Bronchial epithelial cell (primary cell): ENCODE measurements around the gene RPAIN. TPM values are rescaled to one million over a fixed set of nuclear protein-coding genes. Genes with fewer than 3 reads are reported as not detected.

Source experiments
- DNase-seq: peaks from one replicate; pipeline ENCODE4 v3.0.0-alpha.2; 2010; ENCODE audit warnings: low read depth
- FAIRE-seq: peaks from 2 replicates; lab custom pipeline; 2011; peaks lifted over from hg19 to GRCh38; lab: Jason Lieb, UNC
- H3K27me3 ChIP-seq: 2 replicates; pipeline ENCODE4 v1.5.1; 2011; ENCODE audit warnings: low read length; ENCODE audit not compliant: control insufficient read depth, insufficient read depth
- H3K36me3 ChIP-seq: 2 replicates; pipeline ENCODE4 v1.5.1; 2011; ENCODE audit warnings: low read length; ENCODE audit not compliant: control insufficient read depth, insufficient read depth
- H3K4me3 ChIP-seq: 2 replicates; pipeline ENCODE4 v1.5.1; 2011; ENCODE audit warnings: mild to moderate bottlenecking, low read depth, low read length, control low read depth
- total RNA-seq: library from RNA; depleted of rRNA; stranded (reverse); fragments of >200 nt; gene quantifications from 2 replicates; pipeline ENCODE4 v1.2.1, GENCODE V29; 2014
- TF ChIP-seq, protein P1 (sequence below): IDR thresholded peaks from 2 replicates; pipeline ENCODE4 v1.5.1; 2011; ENCODE audit warnings: mild to moderate bottlenecking, moderate library complexity, low read length, control low read depth, inconsistent platforms; ENCODE audit not compliant: insufficient read depth, severe bottlenecking

RPAIN gene
- total RNA-seq, 1 donor from 2014 or later, result 50.5 TPM

DNA sequence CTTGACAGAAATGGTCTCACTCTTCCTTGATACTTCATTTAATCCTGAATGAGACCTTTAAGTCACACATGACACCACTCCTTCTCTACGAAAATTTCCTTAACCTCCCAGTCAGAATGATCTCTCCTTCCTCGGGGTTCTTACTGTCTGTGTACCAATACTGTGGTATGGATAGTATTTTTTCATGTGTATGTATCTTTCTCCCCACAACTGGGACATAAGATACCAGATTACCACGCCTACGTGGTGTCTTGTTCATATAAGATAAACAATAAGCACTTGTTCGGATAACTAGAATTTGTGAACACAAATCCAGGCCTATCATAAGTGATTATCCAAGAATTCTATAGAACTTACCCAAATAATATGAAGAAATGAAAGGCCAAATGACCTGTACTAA lies 11.8 kb upstream of the RPAIN start:
- Histone ChIP-seq H3K36me3 (peaks cover 30% of the 10 kb centered on the region), H3K27me3 (no peaks in the 10 kb centered on the region), H3K4me3 (no peak overlapping the region)
- DNase-seq, result no peak
- TF ChIP-seq, protein P1, sequence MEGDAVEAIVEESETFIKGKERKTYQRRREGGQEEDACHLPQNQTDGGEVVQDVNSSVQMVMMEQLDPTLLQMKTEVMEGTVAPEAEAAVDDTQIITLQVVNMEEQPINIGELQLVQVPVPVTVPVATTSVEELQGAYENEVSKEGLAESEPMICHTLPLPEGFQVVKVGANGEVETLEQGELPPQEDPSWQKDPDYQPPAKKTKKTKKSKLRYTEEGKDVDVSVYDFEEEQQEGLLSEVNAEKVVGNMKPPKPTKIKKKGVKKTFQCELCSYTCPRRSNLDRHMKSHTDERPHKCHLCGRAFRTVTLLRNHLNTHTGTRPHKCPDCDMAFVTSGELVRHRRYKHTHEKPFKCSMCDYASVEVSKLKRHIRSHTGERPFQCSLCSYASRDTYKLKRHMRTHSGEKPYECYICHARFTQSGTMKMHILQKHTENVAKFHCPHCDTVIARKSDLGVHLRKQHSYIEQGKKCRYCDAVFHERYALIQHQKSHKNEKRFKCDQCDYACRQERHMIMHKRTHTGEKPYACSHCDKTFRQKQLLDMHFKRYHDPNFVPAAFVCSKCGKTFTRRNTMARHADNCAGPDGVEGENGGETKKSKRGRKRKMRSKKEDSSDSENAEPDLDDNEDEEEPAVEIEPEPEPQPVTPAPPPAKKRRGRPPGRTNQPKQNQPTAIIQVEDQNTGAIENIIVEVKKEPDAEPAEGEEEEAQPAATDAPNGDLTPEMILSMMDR, result no peak
- no peak for FAIRE-seq

- H3K36me3 ChIP-seq, result peaks cover 21% of the 10 kb centered on the region
- no peak for FAIRE-seq
- no peaks in the 10 kb centered on the region for H3K27me3 ChIP-seq
- DNase-seq, result no peak
- H3K4me3 ChIP-seq, result no peak overlapping the region
- TF ChIP-seq, protein P1, result no peak
Measured at GRCh38 chr17:5410594-5411272, 9.2 kb upstream of the RPAIN start.

DNA sequence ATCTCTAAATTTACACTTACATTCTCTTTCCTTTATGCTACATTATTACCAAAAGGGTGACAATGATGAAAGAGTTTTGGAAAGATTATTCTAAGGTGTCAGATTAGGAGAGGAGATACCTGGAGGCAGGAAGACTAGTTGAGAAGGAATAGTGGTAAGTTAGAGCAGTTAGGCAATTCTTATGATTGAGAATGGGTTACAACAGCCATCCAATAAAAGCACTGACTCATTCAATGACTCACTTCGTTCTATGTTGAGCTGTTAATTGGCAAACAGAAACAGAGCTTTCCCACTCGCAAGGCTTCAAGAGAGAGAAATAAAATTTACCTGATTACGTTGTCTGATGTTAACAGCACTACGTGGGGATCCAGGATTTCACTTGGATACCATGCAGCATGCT lies 6.3 kb upstream of the RPAIN start:
- H3K36me3 ChIP-seq, result peaks cover 13% of the 10 kb centered on the region
- FAIRE-seq, result no peak
- peak; percentile 97 for DNase-seq
- no peak overlapping the region for H3K4me3 ChIP-seq
- TF ChIP-seq, protein P1, result no peak
- H3K27me3 ChIP-seq, result no peaks in the 10 kb centered on the region

- peaks cover 10% of the 10 kb centered on the region for H3K36me3 ChIP-seq
- no peak overlapping the region for H3K4me3 ChIP-seq
- H3K27me3 ChIP-seq, result no peaks in the 10 kb centered on the region
- DNase-seq (peak; percentile 40), FAIRE-seq (no peak)
- TF ChIP-seq, protein P1, result no peak
Measured at GRCh38 chr17:5416901-5417300, 3.1 kb upstream of the RPAIN start.

GRCh38 chr17:5418858-5419355 lies 1.1 kb upstream of the RPAIN start:
- Histone ChIP-seq H3K4me3 (peak overlapping the region; percentile 71), H3K36me3 (peaks cover 4% of the 10 kb centered on the region), H3K27me3 (no peaks in the 10 kb centered on the region)
- FAIRE-seq (no peak), DNase-seq (peak; percentile 71)
- TF ChIP-seq, protein P1, result no peak
